ENCODE measurements around the gene EIF2B5.

EIF2B5 gene

GRCh38 chr3:184177767-184178306 lies 42.7 kb downstream of the EIF2B5 start:
- Histone ChIP-seq H4K20me1 (peaks cover 12 to 51% (median 29%) of the 10 kb centered on the region in 11 experiments; a peak in 17 of 22 replicates), H3K9ac (peak overlapping the region in 10 of 11 experiments; percentile 41 to 97 (median 94); a peak in 14 of 22 replicates), H3K4me3 (peak overlapping the region in 6 of 10 experiments; percentile 93 to 100 (median 98); a peak in 12 of 20 replicates), H3K4me2 (peak overlapping the region; percentile 96 to 99 (median 97)), H3K4me1 (peaks cover 30 to 85% (median 45%) of the 10 kb centered on the region in 10 experiments), H3K9me3 (replicated peaks in 1 of 11) (no peaks in the 10 kb centered on the region), H3K27ac (peak overlapping the region in 10 of 11 experiments; percentile 34 to 94 (median 86); a peak in 18 of 22 replicates), H3K27me3 (no peaks in the 10 kb centered on the region), H3K36me3 (peaks cover 60 to 71% (median 65%) of the 10 kb centered on the region in 11 experiments)
- TF ChIP-seq Cebpa-rat (IDR thresholded peaks at IDR 0.05): no peak

GRCh38 chr3:184178521-184179138 lies 43.5 kb downstream of the EIF2B5 start:
- Histone ChIP-seq H3K9me3 (replicated peaks in 1 of 11) (no peaks in the 10 kb centered on the region), H3K9ac (peak overlapping the region in 5 of 11 experiments; percentile 23 to 97 (median 96); a peak in 7 of 22 replicates), H3K4me1 (peaks cover 30 to 85% (median 45%) of the 10 kb centered on the region in 10 experiments), H4K20me1 (peaks cover 12 to 51% (median 31%) of the 10 kb centered on the region in 11 experiments; a peak in 17 of 22 replicates), H3K36me3 (peaks cover 68 to 71% (median 69%) of the 10 kb centered on the region in 11 experiments), H3K4me3 (peak overlapping the region in 4 of 10 experiments; percentile 93 to 100 (median 99); a peak in 6 of 20 replicates), H3K27me3 (no peaks in the 10 kb centered on the region), H3K27ac (peak overlapping the region in 7 of 11 experiments; percentile 34 to 94 (median 89); a peak in 9 of 22 replicates), H3K4me2 (peak overlapping the region in 5 of 11 experiments; percentile 97 to 99 (median 98); a peak in 10 of 22 replicates)
- TF ChIP-seq Cebpa-rat (IDR thresholded peaks at IDR 0.05): no peak

- H4K20me1 ChIP-seq: peaks cover 12 to 50% (median 31%) of the 10 kb centered on the region in 11 experiments; a peak in 17 of 22 replicates
- H3K9me3 ChIP-seq (replicated peaks in 1 of 11): no peaks in the 10 kb centered on the region
- no peaks in the 10 kb centered on the region for H3K27me3 ChIP-seq
- peaks cover 31 to 93% (median 44%) of the 10 kb centered on the region in 10 experiments for H3K4me1 ChIP-seq
- peak overlapping the region in 4 of 11 experiments; percentile 66 to 92 (median 72); a peak in 7 of 22 replicates for H3K27ac ChIP-seq
- TF ChIP-seq Cebpa-rat (IDR thresholded peaks at IDR 0.05): no peak
- peaks cover 78 to 85% (median 82%) of the 10 kb centered on the region in 11 experiments for H3K36me3 ChIP-seq
- peak overlapping the region in 6 of 11 experiments; percentile 1 to 68 (median 45); a peak in 8 of 22 replicates for H3K9ac ChIP-seq
- H3K4me2 ChIP-seq: peak overlapping the region in 4 of 11 experiments; percentile 50 to 99 (median 97); a peak in 8 of 22 replicates
- peak overlapping the region in 2 of 10 experiments; percentile 26 to 45; a peak in 3 of 20 replicates for H3K4me3 ChIP-seq
Measured at GRCh38 chr3:184180165-184180564, 45.0 kb downstream of the EIF2B5 start.

- H3K27me3 ChIP-seq: no peaks in the 10 kb centered on the region
- H3K4me2 ChIP-seq: peak overlapping the region in 3 of 11 experiments; percentile 97 to 99 (median 97); a peak in 6 of 22 replicates
- peaks cover 78 to 85% (median 82%) of the 10 kb centered on the region in 11 experiments for H3K36me3 ChIP-seq
- 0 out of 20 replicates have a peak overlapping the region, but pooled peaks of 1 of the 10 experiments have one; percentile 45 for H3K4me3 ChIP-seq
- peaks cover 23 to 90% (median 36%) of the 10 kb centered on the region in 10 experiments for H3K4me1 ChIP-seq
- H3K9ac ChIP-seq: peak overlapping the region in 2 of 11 experiments; percentile 7 to 68; a peak in 1 of 22 replicates
- H3K9me3 ChIP-seq (replicated peaks in 1 of 11): no peaks in the 10 kb centered on the region
- H3K27ac ChIP-seq: peak overlapping the region in 1 of 11 experiments; percentile 92; a peak in 2 of 22 replicates
- TF ChIP-seq Cebpa-rat (IDR thresholded peaks at IDR 0.05): no peak
- H4K20me1 ChIP-seq: peaks cover 16 to 40% (median 31%) of the 10 kb centered on the region in 11 experiments; a peak in 17 of 22 replicates
Measured at GRCh38 chr3:184181596-184181995, 46.4 kb downstream of the EIF2B5 start.

- peak overlapping the region in 1 of 11 experiments; percentile 42; a peak in 2 of 22 replicates for H3K9ac ChIP-seq
Measured at GRCh38 chr3:184183679-184184078, 48.5 kb downstream of the EIF2B5 start.

GRCh38 chr3:184184546-184185230 lies 49.5 kb downstream of the EIF2B5 start:
- H3K4me2 ChIP-seq: peak overlapping the region; percentile 77 to 96 (median 90); a peak in 21 of 22 replicates
- H3K27ac ChIP-seq: peak overlapping the region in 9 of 11 experiments; percentile 80 to 94 (median 84); a peak in 15 of 22 replicates
- H3K4me1 ChIP-seq: peaks cover 22 to 80% (median 34%) of the 10 kb centered on the region in 10 experiments
- H3K36me3 ChIP-seq: peaks cover 72 to 80% (median 76%) of the 10 kb centered on the region in 11 experiments
- peak overlapping the region in 2 of 10 experiments; percentile 47 to 97; a peak in 1 of 20 replicates for H3K4me3 ChIP-seq
- TF ChIP-seq Cebpa-rat (IDR thresholded peaks at IDR 0.05): no peak
- H3K9ac ChIP-seq: peak overlapping the region in 10 of 11 experiments; percentile 42 to 92 (median 88); a peak in 17 of 22 replicates
- H3K9me3 ChIP-seq (replicated peaks in 1 of 11): no peaks in the 10 kb centered on the region
- H3K27me3 ChIP-seq: no peaks in the 10 kb centered on the region
- H4K20me1 ChIP-seq: peaks cover 22 to 49% (median 39%) of the 10 kb centered on the region in 11 experiments; a peak in 21 of 22 replicates

More at GRCh38 chr3:184183679-184184078, 48.5 kb downstream of the EIF2B5 start:
- peaks cover 20 to 40% (median 34%) of the 10 kb centered on the region in 11 experiments; a peak in 20 of 22 replicates for H4K20me1 ChIP-seq
- no peak for TF ChIP-seq Cebpa-rat (IDR thresholded peaks at IDR 0.05)
- H3K4me1 ChIP-seq: peaks cover 22 to 87% (median 36%) of the 10 kb centered on the region in 10 experiments
- no peak overlapping the region for H3K4me3 ChIP-seq
- H3K27ac ChIP-seq: no peak overlapping the region
- peaks cover 72 to 80% (median 76%) of the 10 kb centered on the region in 11 experiments for H3K36me3 ChIP-seq
- H3K27me3 ChIP-seq: no peaks in the 10 kb centered on the region
- H3K4me2 ChIP-seq: no peak overlapping the region
- no peaks in the 10 kb centered on the region for H3K9me3 ChIP-seq (replicated peaks in 1 of 11)

- Histone ChIP-seq H3K9ac (peak overlapping the region; percentile 83 to 92 (median 90)), H4K20me1 (peaks cover 22 to 53% (median 43%) of the 10 kb centered on the region in 11 experiments; a peak in 21 of 22 replicates), H3K4me1 (peaks cover 22 to 71% (median 30%) of the 10 kb centered on the region in 10 experiments), H3K27me3 (no peaks in the 10 kb centered on the region), H3K36me3 (peaks cover 72 to 80% (median 76%) of the 10 kb centered on the region in 11 experiments), H3K4me2 (peak overlapping the region; percentile 77 to 100 (median 90)), H3K4me3 (peak overlapping the region; percentile 80 to 99 (median 90)), H3K9me3 (replicated peaks in 1 of 11) (no peaks in the 10 kb centered on the region), H3K27ac (peak overlapping the region; percentile 80 to 94 (median 84))
- TF ChIP-seq Cebpa-rat (IDR thresholded peaks at IDR 0.05): no peak
Measured at GRCh38 chr3:184185461-184186183, 50.5 kb downstream of the EIF2B5 start.

All from BLaER1 treated with 17β-estradiol and CSF1 and Interleukin-3, amounts not matched to agents 10 nM and 100 nM (cell line).